ENCODE measurements around the gene PDE6D. TPM values are rescaled to one million over a fixed set of nuclear protein-coding genes. Genes with fewer than 3 reads are reported as not detected.

The PDE6D gene
- total and polyA plus RNA-seq, 2 of the 13 experiments (the other 11 are each of a cell fraction or from before 2014, with no cell fraction given): 14.1 to 23.2 TPM

- TF ChIP-seq PATZ1 (CRISPR knock-in tag; IDR thresholded peaks at IDR 0.05) (peak; percentile 58; the same call in 1 of the 2 replicates), ZBTB37 (CRISPR knock-in tag; IDR thresholded peaks at IDR 0.05) (no peak), ZSCAN22 (CRISPR knock-in tag; IDR thresholded peaks at IDR 0.05) (peak; percentile 36; the same call in 1 of the 2 replicates), FOXC1 (CRISPR knock-in tag; IDR thresholded peaks at IDR 0.05; ENCODE audit: borderline replicate concordance) (0 out of 2 replicates have a peak, but pooled peaks have one; percentile 74), ZNF713 (CRISPR knock-in tag; IDR thresholded peaks at IDR 0.05) (no peak), NFAT5 (CRISPR knock-in tag; IDR thresholded peaks at IDR 0.05) (peak; percentile 64; the same call in 1 of the 2 replicates), MIER3 (CRISPR knock-in tag; IDR thresholded peaks at IDR 0.05; ENCODE audit: borderline replicate concordance) (peak; percentile 33; the same call in 1 of the 2 replicates), ZNF160 (CRISPR knock-in tag; IDR thresholded peaks at IDR 0.05) (0 out of 2 replicates have a peak, but pooled peaks have one; percentile 28), ZNF143 (CRISPR knock-in tag; IDR thresholded peaks at IDR 0.05) (no peak), SOX13 (IDR thresholded peaks at IDR 0.05) (peak; percentile 90), SOX13 (CRISPR knock-in tag; conservative IDR thresholded peaks at IDR 0.05 in 1 of 2, IDR thresholded peaks at IDR 0.05 in 1 of 2) (peak in 1 of 2 experiments; percentile 99; a peak in 2 of 4 replicates), ZNF646 (CRISPR knock-in tag; IDR thresholded peaks at IDR 0.05) (no peak)
Measured at GRCh38 chr2:231707927-231708772, 72.9 kb downstream of the PDE6D start, which contains the start of gene PTMA (continued).
